MM.1S (cell line): ENCODE results near the gene PCBP4.

ENCODE experiments used
- DNase-seq: peaks from one replicate; pipeline ENCODE4 v3.0.0-alpha.2; 2015
- H2AFZ ChIP-seq: fragments of 300-600 bp; sonication (generic); 2 replicates; pipeline ENCODE4 v1.6.0; 2016; ENCODE audit warnings: antibody characterized with exemption, low read length
- H3F3A ChIP-seq: fragments of 300-600 bp; sonication (generic); 2 replicates; pipeline ENCODE4 v1.6.1; 2016; ENCODE audit warnings: mild to moderate bottlenecking, antibody characterized with exemption, low read length, moderate library complexity, mixed read lengths; ENCODE audit not compliant: insufficient read depth
- H3K27ac ChIP-seq: fragments of 300-600 bp; sonication (generic); 2 replicates; pipeline ENCODE4 v1.5.1; 2016; ENCODE audit warnings: mild to moderate bottlenecking, low read length
- H3K27me3 ChIP-seq: fragments of 300-600 bp; sonication (generic); replicated peaks from 2 replicates; pipeline ENCODE4 v1.6.0; 2016; ENCODE audit warnings: low read length; ENCODE audit not compliant: insufficient read depth
- H3K36me3 ChIP-seq: fragments of 300-600 bp; sonication (generic); replicated peaks from 2 replicates; pipeline ENCODE4 v1.6.1; 2016; ENCODE audit warnings: mild to moderate bottlenecking, low read length, mixed read lengths; ENCODE audit not compliant: insufficient read depth
- H3K4me1 ChIP-seq: fragments of 300-600 bp; sonication (generic); 2 replicates; pipeline ENCODE4 v1.6.1; 2016; ENCODE audit warnings: low read length, mixed read lengths
- H3K4me2 ChIP-seq: fragments of 300-600 bp; sonication (generic); 2 replicates; pipeline ENCODE4 v1.6.0; 2016; ENCODE audit warnings: low read depth, low read length
- H3K4me3 ChIP-seq: fragments of 300-600 bp; sonication (generic); 2 replicates; pipeline ENCODE4 v1.5.1; 2016; ENCODE audit warnings: low read length, mixed read lengths
- H3K79me2 ChIP-seq: fragments of 300-600 bp; sonication (generic); 2 replicates; pipeline ENCODE4 v1.6.1; 2016; ENCODE audit warnings: mixed run types, low read length, mixed read lengths
- H3K9ac ChIP-seq: fragments of 300-600 bp; sonication (generic); 2 replicates; pipeline ENCODE4 v1.6.1; 2016; ENCODE audit warnings: low read length, mixed read lengths
- H3K9me2 ChIP-seq: fragments of 300-600 bp; sonication (generic); replicated peaks from 2 replicates; pipeline ENCODE4 v1.6.1; 2016; ENCODE audit warnings: mild to moderate bottlenecking, low read length, mixed read lengths; ENCODE audit not compliant: insufficient read depth
- H3K9me3 ChIP-seq: fragments of 300-600 bp; sonication (generic); replicated peaks from 2 replicates; pipeline ENCODE4 v1.6.1; 2016; ENCODE audit warnings: mild to moderate bottlenecking, low read length, mixed read lengths; ENCODE audit not compliant: insufficient read depth
- H4K20me1 ChIP-seq: fragments of 300-600 bp; sonication (generic); 2 replicates; pipeline ENCODE4 v1.6.1; 2016; ENCODE audit warnings: mild to moderate bottlenecking, low read length, moderate library complexity, mixed read lengths; ENCODE audit not compliant: insufficient read depth
- EZH2 ChIP-seq: fragments of 300-600 bp; sonication (generic); optimal IDR thresholded peaks from 2 replicates; pipeline ENCODE3; 2017; ENCODE audit warnings: low read depth, mild to moderate bottlenecking, antibody characterized with exemption, low read length, mixed read lengths
- EZH2phosphoT487 ChIP-seq: fragments of 300-600 bp; sonication (generic); IDR thresholded peaks from 2 replicates; pipeline ENCODE4 v1.6.1; 2018; ENCODE audit warnings: antibody characterized with exemption, low read length
- TF ChIP-seq, protein P1 (sequence below): fragments of 300-600 bp; sonication (generic); IDR thresholded peaks from 2 replicates; pipeline ENCODE4 v1.5.1; 2016; ENCODE audit warnings: antibody characterized with exemption, low read length, mixed read lengths

Gene PCBP4

DNA sequence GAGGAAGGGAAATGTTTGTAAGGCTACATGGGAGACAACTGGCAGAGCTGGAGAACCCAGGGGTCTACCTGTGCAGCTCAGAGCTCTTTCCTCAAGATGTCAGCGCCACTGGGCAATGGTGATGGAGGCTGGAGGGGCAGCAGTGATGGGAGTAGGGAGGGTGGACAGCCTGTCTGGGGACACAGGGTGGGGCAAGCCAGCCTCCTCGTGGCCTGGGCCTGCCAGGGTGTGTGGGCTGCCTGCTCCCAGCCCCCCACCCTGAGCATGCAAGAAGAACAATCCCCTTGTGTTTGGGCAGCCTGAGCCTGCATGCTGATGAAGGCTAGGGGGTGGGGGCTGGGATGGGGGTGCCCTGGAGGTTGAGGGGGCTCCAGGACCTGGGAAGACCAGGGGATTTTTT lies 1.2 kb downstream of the PCBP4 start:
- Histone ChIP-seq H3K36me3 (no peaks in the 10 kb centered on the region), H2AFZ (no peak overlapping the region), H3F3A (peaks cover 3% of the 10 kb centered on the region; the same call in 1 of the 2 replicates), H3K27ac (no peak overlapping the region), H3K9me3 (no peaks in the 10 kb centered on the region), H3K27me3 (no peaks in the 10 kb centered on the region), H3K4me3 (no peak overlapping the region), H3K79me2 (no peaks in the 10 kb centered on the region), H3K4me2 (no peak overlapping the region), H3K9me2 (no peaks in the 10 kb centered on the region), H3K4me1 (0 out of 2 replicates have a peak, but pooled peaks cover 4% of the 10 kb centered on the region), H3K9ac (no peak overlapping the region), H4K20me1 (no peaks in the 10 kb centered on the region)
- TF ChIP-seq, protein P1, sequence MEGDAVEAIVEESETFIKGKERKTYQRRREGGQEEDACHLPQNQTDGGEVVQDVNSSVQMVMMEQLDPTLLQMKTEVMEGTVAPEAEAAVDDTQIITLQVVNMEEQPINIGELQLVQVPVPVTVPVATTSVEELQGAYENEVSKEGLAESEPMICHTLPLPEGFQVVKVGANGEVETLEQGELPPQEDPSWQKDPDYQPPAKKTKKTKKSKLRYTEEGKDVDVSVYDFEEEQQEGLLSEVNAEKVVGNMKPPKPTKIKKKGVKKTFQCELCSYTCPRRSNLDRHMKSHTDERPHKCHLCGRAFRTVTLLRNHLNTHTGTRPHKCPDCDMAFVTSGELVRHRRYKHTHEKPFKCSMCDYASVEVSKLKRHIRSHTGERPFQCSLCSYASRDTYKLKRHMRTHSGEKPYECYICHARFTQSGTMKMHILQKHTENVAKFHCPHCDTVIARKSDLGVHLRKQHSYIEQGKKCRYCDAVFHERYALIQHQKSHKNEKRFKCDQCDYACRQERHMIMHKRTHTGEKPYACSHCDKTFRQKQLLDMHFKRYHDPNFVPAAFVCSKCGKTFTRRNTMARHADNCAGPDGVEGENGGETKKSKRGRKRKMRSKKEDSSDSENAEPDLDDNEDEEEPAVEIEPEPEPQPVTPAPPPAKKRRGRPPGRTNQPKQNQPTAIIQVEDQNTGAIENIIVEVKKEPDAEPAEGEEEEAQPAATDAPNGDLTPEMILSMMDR, result no peak
- TF ChIP-seq EZH2 (no peak), EZH2phosphoT487 (no peak)
- no peak for DNase-seq

DNA sequence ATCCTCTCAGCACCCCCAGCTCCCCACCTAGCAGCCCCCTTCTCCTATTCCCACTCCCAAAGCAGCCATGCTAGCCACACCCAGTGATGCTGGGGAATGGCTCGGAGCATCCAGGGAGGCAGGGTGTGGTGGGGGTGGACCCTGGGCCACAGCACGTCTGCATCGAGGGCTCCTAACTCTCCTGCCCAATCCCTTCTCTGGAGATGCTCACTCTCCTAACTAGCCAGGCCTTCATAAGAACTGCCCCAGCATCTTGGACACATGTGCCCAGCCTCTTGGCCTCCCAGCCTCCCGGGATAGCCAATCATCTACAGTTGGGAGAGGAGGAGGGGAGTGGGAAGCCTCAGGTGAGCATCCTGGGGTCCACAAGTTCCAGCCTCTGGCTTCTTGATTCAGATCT lies 2.7 kb downstream of the PCBP4 start:
- H4K20me1 ChIP-seq, result no peaks in the 10 kb centered on the region
- H3F3A ChIP-seq, result peaks cover 3% of the 10 kb centered on the region; the same call in 1 of the 2 replicates
- no peaks in the 10 kb centered on the region for H3K36me3 ChIP-seq
- DNase-seq, result no peak
- no peaks in the 10 kb centered on the region for H3K27me3 ChIP-seq
- H2AFZ ChIP-seq, result no peak overlapping the region
- no peaks in the 10 kb centered on the region for H3K79me2 ChIP-seq
- H3K9me2 ChIP-seq, result no peaks in the 10 kb centered on the region
- TF ChIP-seq, protein P1, result no peak
- TF ChIP-seq EZH2phosphoT487, result no peak
- TF ChIP-seq EZH2, result no peak
- 0 out of 2 replicates have a peak, but pooled peaks cover 4% of the 10 kb centered on the region for H3K4me1 ChIP-seq
- H3K9ac ChIP-seq, result no peak overlapping the region
- no peak overlapping the region for H3K4me3 ChIP-seq
- H3K4me2 ChIP-seq, result no peak overlapping the region
- H3K27ac ChIP-seq, result no peak overlapping the region
- H3K9me3 ChIP-seq, result no peaks in the 10 kb centered on the region

DNA sequence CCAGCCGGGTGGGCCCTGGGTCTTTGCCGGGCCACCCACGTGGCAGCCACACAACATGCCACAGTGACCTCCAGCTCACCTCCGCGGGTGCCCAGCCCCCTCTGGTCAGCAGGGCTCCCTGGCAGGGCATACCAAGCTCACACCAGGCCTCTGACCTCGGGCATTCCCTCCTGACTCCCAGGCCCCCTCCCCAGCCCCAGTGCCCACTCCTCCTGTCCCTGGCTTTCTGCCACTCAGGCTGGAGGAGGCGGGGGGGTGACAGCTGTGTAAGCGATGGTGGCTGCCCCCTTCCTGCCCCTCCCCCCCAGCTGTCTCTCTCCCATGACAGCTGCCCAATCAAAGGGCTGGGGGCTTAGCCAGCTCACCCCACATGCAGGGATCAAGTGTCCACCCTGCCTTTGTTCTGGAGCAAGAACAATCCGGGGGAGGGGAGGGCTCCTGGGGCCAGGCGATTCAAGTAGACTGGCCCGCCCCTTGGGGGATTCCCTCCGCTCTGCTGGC lies 3.3 kb downstream of the PCBP4 start:
- H3K27me3 ChIP-seq, result no peaks in the 10 kb centered on the region
- H3K27ac ChIP-seq, result no peak overlapping the region
- no peaks in the 10 kb centered on the region for H3K36me3 ChIP-seq
- TF ChIP-seq EZH2phosphoT487 (no peak), EZH2 (no peak)
- TF ChIP-seq, protein P1, result no peak
- peaks cover 3% of the 10 kb centered on the region; the same call in 1 of the 2 replicates for H3F3A ChIP-seq
- H3K9me3 ChIP-seq, result no peaks in the 10 kb centered on the region
- no peaks in the 10 kb centered on the region for H3K9me2 ChIP-seq
- H3K4me2 ChIP-seq, result no peak overlapping the region
- no peaks in the 10 kb centered on the region for H4K20me1 ChIP-seq
- no peak overlapping the region for H2AFZ ChIP-seq
- H3K9ac ChIP-seq, result no peak overlapping the region
- 0 out of 2 replicates have a peak, but pooled peaks cover 4% of the 10 kb centered on the region for H3K4me1 ChIP-seq
- DNase-seq, result no peak
- H3K79me2 ChIP-seq, result no peaks in the 10 kb centered on the region
- no peak overlapping the region for H3K4me3 ChIP-seq
